Measurements from ENCODE around the gene TPCN2.

Gene TPCN2

DNA sequence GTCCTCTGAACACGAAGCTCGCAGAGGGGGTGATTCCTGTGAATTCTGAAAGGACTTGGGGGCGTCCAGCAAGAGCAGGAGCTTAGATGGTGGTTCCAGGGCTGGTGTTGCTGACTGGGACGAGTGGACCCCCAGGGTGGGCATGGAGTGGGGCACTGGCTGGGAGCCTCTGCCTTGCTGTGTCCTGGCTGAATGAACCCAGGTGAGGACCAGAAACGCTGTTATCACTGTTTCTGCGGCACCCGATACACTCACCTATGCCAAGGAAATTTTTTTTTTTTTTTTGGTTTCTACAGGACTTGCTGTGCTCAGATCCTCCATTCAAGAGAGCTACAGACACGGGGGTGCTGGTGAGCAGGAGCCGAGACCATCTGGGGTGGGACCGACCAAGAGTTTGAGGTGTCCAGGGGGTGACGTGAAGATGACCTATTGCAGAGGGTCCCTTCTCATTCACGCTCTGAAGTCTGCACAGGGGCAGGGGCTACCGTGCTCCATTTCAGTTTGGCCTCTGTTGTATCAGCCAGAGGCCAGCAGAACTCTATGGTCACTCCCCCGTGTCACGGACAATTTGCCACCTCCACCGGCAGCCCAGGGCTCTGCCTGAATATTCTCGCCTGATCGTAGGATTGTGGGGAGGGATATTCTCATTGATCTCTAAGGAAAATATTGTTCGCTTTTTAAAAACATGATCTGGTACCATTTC lies 110.6 kb downstream of the TPCN2 start:
- H3K27me3 ChIP-seq: peaks cover 26% of the 10 kb centered on the region
- no peak overlapping the region for H3K4me3 ChIP-seq (ENCODE audit: low read depth in 1 of 2, low read length in 1 of 2)
- no peaks in the 10 kb centered on the region for H3K4me1 ChIP-seq (ENCODE audit: control insufficient read depth in 1 of 2, insufficient read depth in 1 of 2, low read depth in 1 of 2, low read length in 1 of 2)
- no peaks in the 10 kb centered on the region for H3K9me3 ChIP-seq
- H3K27ac ChIP-seq: no peak overlapping the region
- no peaks in the 10 kb centered on the region for H3K36me3 ChIP-seq
- TF ChIP-seq, protein P1, sequence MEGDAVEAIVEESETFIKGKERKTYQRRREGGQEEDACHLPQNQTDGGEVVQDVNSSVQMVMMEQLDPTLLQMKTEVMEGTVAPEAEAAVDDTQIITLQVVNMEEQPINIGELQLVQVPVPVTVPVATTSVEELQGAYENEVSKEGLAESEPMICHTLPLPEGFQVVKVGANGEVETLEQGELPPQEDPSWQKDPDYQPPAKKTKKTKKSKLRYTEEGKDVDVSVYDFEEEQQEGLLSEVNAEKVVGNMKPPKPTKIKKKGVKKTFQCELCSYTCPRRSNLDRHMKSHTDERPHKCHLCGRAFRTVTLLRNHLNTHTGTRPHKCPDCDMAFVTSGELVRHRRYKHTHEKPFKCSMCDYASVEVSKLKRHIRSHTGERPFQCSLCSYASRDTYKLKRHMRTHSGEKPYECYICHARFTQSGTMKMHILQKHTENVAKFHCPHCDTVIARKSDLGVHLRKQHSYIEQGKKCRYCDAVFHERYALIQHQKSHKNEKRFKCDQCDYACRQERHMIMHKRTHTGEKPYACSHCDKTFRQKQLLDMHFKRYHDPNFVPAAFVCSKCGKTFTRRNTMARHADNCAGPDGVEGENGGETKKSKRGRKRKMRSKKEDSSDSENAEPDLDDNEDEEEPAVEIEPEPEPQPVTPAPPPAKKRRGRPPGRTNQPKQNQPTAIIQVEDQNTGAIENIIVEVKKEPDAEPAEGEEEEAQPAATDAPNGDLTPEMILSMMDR (IDR thresholded peaks at IDR 0.05): no peak

- TF ChIP-seq, protein P1 (IDR thresholded peaks at IDR 0.05): no peak
- no peak overlapping the region for H3K4me3 ChIP-seq (ENCODE audit: low read depth in 1 of 2, low read length in 1 of 2)
- no peaks in the 10 kb centered on the region for H3K4me1 ChIP-seq (ENCODE audit: control insufficient read depth in 1 of 2, insufficient read depth in 1 of 2, low read depth in 1 of 2, low read length in 1 of 2)
- no peaks in the 10 kb centered on the region for H3K9me3 ChIP-seq
- peaks cover 26% of the 10 kb centered on the region for H3K27me3 ChIP-seq
- no peak overlapping the region for H3K27ac ChIP-seq
- no peaks in the 10 kb centered on the region for H3K36me3 ChIP-seq
These were observed 111.8 kb downstream of the TPCN2 start for GRCh38 chr11:69160296-69161116.

DNA sequence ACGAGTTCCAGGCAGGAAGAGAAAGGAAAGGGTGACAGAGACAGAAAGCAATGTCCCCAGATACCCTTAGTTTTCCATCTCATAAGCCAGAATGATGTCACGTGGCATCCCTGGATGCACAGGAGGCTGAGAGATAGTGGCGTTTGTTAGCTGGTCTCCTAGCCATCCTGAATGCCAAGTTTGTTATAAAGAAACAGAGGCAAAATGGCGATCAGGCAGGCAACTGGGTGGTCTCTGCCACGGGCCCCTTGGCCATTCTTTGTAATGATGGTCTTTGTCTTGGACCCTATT lies 112.3 kb downstream of the TPCN2 start:
- Histone ChIP-seq H3K4me1 (ENCODE audit: control insufficient read depth in 1 of 2, insufficient read depth in 1 of 2, low read depth in 1 of 2, low read length in 1 of 2) (no peaks in the 10 kb centered on the region), H3K27ac (no peak overlapping the region), H3K4me3 (ENCODE audit: low read depth in 1 of 2, low read length in 1 of 2) (no peak overlapping the region), H3K36me3 (no peaks in the 10 kb centered on the region), H3K27me3 (peaks cover 27% of the 10 kb centered on the region), H3K9me3 (no peaks in the 10 kb centered on the region)
- TF ChIP-seq, protein P1 (IDR thresholded peaks at IDR 0.05): no peak

- H3K27me3 ChIP-seq: peaks cover 21% of the 10 kb centered on the region
These were observed 113.8 kb downstream of the TPCN2 start for GRCh38 chr11:69162505-69162904.

DNA sequence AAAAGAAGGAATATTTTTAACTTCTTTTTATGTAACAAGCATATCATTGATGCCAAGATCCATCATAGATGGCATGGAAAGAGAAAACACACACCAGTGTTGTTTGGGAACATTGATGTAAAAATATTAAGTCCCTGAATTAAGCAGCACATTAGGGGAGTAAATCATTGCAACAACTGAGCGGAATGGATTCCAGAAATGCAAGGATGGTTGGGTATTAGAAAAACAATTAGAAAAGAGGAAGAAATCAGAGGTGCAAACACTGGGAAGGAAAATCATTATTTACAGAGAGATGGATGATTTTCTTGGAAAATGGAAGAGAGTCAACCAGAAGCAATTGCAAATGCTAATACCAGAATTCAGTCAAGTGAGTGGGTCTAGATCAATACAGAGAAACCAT lies 115.1 kb downstream of the TPCN2 start:
- Histone ChIP-seq H3K36me3 (no peaks in the 10 kb centered on the region), H3K27ac (no peak overlapping the region), H3K4me1 (ENCODE audit: control insufficient read depth in 1 of 2, insufficient read depth in 1 of 2, low read depth in 1 of 2, low read length in 1 of 2) (no peaks in the 10 kb centered on the region), H3K9me3 (no peaks in the 10 kb centered on the region), H3K4me3 (ENCODE audit: low read depth in 1 of 2, low read length in 1 of 2) (no peak overlapping the region), H3K27me3 (peaks cover 13% of the 10 kb centered on the region)
- TF ChIP-seq, protein P1 (IDR thresholded peaks at IDR 0.05): no peak

More at GRCh38 chr11:69162505-69162904, 113.8 kb downstream of the TPCN2 start:
- TF ChIP-seq, protein P1 (IDR thresholded peaks at IDR 0.05): no peak
- Histone ChIP-seq H3K36me3 (no peaks in the 10 kb centered on the region), H3K4me1 (ENCODE audit: control insufficient read depth in 1 of 2, insufficient read depth in 1 of 2, low read depth in 1 of 2, low read length in 1 of 2) (no peaks in the 10 kb centered on the region), H3K4me3 (ENCODE audit: low read depth in 1 of 2, low read length in 1 of 2) (no peak overlapping the region), H3K27ac (no peak overlapping the region), H3K9me3 (no peaks in the 10 kb centered on the region)
